Peyer's patch (tissue), 4 donors: ENCODE data around the gene KCNN1.
"Not testable (repeated sequence)": the region's sequence is repeated elsewhere in the genome, so short reads cannot be mapped to it uniquely, and the experiment has no call there.

Experiments used
- POLR2A ChIP-seq, 2 donors: fragments of 450-650 bp; IDR thresholded peaks; one replicate each; pipeline ENCODE4 v1.5.1; 2017; ENCODE audit warnings: antibody characterized with exemption in 2 of 2, mild to moderate bottlenecking in 2 of 2, moderate library complexity in 2 of 2
- TF ChIP-seq, protein P1 (sequence below), 6 experiments: fragments of 450-650 bp in 4 of 6; fragments of 200-600 bp in 2 of 6; sonication (generic) in 1 of 6; IDR thresholded peaks; one replicate each; pipeline ENCODE4 v1.5.1; 2017 to 2019; ENCODE audit warnings: antibody characterized with exemption in 6 of 6, mild to moderate bottlenecking in 3 of 6, moderate library complexity in 1 of 6

DNA sequence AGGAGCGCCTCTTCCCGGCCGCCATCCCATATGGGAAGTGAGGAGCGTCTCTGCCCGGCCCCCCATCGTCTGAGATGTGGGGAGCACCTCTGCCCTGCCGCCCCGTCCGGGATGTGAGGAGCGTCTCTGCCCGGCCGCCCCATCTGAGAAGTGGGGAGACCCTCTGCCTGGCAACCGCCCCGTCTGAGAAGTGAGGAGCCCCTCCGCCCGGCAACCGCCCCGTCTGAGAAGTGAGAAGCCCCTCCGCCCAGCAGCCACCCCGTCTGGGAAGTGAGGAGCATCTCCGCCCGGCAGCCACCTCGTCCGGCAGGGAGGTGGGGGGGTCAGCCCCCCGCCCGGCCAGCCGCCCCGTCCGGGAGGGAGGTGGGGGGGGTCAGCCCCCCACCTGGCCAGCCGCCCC, 48.8 kb upstream of the KCNN1 start:
- TF ChIP-seq, protein P1, sequence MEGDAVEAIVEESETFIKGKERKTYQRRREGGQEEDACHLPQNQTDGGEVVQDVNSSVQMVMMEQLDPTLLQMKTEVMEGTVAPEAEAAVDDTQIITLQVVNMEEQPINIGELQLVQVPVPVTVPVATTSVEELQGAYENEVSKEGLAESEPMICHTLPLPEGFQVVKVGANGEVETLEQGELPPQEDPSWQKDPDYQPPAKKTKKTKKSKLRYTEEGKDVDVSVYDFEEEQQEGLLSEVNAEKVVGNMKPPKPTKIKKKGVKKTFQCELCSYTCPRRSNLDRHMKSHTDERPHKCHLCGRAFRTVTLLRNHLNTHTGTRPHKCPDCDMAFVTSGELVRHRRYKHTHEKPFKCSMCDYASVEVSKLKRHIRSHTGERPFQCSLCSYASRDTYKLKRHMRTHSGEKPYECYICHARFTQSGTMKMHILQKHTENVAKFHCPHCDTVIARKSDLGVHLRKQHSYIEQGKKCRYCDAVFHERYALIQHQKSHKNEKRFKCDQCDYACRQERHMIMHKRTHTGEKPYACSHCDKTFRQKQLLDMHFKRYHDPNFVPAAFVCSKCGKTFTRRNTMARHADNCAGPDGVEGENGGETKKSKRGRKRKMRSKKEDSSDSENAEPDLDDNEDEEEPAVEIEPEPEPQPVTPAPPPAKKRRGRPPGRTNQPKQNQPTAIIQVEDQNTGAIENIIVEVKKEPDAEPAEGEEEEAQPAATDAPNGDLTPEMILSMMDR (IDR thresholded peaks at IDR 0.05) = not testable (repeated sequence)
- TF ChIP-seq POLR2A (IDR thresholded peaks at IDR 0.05) = not testable (repeated sequence)
